ENCODE results near the gene OVAAL.
"Not testable (repeated sequence)": the region's sequence is repeated elsewhere in the genome, so short reads cannot be mapped to it uniquely, and the experiment has no call there.

The OVAAL gene

DNA sequence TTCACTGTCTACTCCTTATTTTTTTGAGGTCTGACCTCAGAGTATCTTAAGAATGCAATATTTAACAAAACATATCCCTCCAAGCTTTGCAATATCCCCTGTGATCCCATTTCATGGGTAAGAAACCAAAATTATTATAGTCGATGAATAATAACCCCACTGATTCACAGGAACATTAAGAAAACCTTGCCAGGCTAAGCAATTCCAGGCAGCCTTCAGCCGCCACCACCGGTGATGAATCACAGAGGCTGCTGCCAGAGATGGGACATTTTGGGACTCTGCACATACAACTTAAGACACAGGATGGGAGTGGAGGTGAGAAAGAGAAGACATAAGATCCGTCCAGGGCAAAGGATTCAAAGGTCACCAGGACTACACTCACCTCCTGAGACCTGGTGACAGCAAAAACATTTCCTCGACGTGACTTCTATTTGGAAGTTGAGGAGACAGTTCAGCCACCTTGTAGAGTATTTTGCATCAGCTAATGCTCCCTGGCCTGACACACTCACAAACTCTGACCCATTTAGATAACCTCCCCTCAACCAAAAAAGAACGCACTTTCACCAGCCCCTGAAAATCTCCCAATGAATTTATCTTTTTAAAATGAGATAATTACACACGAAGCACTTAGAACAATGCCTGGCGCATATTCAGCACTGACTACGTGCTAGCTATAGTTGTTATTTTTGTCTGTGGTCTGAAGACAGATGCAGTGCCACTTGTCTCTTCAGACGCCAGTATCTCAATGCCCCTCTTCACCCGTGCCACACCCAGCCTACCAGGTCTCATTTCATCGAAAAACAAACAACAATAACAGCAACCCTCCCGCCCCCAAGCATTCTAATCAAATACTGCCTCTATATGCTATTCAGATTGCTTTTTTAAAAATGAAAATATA lies 17.8 kb upstream of the OVAAL start:
- no peak for FAIRE-seq

DNA sequence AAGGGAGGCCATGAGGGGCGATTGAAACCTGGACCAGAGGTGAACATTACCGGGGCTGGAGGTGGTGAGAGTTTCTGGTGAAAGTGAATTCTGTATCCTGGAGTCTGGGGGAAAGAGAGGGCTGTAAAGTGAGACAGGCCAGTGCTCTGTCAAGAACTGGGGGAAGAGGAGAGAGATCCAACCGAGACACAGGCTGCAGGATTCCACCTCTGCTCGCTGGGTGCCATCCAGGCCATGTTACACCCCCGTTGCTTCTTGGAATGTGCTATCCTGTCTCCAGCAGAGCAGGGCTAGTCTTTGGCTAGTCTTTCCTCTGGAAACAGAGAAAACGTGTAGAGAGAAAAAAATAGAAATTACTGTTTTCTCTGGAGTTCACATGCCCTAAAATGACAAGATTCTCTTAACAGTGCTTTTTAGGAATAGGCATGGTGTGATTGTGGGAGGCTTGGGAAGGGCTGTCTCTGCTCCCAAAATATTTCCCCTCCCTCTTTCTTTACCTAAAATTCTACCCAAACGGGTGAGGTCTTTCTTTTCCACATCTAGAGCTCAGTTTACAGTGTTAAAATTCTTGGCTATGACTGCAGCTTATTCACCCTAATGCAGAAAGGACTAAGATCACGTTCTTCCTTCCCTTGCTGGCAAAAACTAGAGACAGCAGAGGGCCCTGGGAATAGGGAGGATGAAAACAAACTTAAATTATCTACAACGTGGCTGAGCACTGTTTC lies 16.5 kb upstream of the OVAAL start:
- no peak for FAIRE-seq

DNA sequence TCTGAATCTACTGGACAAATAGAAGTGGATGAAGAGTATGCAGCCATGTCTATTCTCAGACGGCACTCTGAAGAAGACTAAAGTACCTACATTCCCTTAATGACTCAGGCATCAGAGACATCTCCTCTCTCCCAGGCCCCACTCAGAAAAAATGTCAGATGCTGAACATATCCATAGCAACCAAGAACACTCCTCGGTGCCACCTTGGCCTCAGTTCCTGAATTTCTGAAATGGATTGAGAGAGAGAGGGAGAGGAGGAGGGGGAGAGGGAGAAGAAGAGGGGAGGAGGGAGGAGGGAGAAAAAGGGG lies 16.0 kb upstream of the OVAAL start:
- FAIRE-seq: no peak

DNA sequence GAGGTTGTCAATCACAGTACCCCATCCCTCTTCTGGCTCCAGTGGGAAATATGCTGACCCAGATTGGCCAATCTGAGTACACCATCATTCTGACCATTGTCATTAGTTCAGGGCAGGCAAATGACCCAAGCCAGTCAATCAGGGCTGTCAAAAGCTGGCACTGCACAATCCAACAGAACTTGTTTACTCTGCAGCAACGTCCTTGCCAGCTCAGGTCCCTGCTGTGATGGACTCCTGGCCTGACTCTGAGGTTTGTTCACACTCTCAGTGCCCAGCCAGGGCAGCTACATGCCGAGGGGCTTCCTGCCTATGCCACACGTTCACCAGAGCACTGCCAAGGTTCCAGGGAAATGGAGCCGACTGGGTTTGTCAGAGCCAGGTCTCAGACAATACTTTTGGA lies 14.7 kb upstream of the OVAAL start:
- FAIRE-seq: no peak

DNA sequence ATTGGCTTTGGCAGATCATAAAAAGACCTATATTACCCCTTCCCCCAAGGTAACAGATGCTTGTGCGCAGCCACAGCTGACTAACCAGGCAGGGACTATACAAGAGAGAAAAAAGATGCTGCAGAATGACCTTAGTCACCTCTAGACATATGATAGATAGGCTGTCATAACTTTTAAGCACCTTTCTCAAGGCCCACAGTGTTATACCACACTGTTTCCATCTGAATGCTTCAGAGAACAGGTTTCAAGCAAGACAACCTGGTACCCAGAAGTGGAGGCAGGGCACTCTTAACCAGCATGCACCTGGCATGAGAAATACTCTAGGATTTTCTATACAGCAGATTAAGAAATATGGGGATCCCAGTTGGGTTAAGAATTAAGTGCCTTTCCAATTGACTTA lies 12.8 kb upstream of the OVAAL start:
- FAIRE-seq: no peak

DNA sequence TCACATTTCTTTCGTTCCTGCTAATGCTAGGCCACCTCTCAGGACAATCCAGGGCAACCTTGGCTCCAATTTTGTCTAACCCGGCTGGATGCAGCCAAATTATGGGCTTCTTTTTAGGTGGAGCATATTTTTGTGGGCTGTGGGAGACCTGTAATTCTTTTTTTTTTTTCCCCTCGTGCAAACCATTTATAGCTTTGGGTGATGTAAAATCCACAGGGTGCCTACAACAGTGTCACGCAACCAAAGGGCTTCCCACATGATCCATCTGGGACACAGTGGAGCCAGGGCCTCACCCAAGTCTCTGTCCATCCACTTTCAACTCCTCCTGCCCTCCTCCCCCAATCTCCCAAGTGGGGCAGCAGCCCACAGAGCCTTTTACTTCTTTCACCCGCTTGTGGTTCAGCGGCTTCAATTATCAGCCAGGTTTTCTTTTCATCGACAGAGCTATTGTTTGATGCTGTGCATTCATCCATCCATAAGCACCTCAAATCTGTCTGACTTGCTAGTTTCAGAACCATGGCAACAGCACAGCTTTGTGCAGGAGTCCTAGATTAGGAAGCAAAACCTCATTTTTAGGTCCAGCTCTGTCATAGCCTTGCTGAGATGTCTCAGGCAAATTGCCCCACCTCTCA lies 10.0 kb upstream of the OVAAL start:
- FAIRE-seq: no peak

DNA sequence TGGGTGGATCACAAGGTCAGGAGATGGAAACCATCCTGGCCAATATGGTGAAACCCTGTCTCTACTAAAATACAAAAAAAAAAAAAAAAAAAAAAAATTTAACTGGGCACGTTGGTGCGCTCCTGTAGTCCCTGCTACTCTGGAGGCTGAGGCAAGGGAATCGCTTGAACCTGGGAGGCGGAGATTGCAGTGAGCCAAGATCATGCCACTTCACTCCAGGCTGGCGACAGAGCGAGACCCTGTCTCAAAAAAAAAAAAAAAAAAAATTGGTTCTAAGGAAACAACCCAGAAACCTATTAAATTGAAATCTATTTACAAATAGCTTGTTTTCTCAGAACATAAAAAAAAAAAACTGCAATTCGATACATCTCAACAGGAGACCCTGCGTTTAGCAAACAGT lies 9.0 kb upstream of the OVAAL start:
- FAIRE-seq: not testable (repeated sequence)

DNA sequence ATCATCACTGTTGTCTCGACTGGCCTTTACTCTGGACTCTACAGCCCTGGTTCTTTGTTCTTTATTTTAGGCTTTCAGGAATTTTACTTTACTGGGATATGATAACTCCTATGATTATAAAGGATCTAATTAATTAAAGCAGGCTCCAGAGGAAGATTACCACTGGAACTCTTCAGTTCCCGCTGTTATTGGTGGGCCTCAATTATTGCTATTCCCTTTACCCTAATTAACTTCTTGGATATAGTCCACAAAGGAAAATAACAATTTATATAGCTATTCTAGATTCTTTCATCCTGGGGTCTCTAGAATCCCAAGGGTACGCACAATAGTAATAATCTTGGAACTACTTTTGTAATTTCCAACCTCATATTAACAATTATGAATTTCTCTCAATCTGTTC lies 8.5 kb upstream of the OVAAL start:
- no peak for FAIRE-seq

DNA sequence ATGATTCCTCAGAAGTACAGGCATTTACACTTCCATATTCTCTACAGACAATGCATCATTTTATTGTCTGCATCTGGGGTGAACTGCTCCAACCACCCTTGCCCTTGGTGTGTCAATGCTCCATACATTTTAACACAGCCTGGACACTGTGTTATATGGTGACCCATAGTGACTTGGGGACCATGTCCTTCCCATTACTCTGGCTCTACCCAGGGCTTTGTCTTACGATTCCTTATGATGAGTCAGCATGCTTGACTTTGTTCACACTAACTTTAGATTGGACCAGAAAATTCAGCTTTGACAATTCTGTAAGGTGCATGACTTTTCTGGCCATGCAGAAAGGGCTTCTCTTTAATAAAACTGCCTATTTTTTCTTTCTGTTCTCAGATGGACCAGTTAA lies 6.8 kb upstream of the OVAAL start:
- no peak for FAIRE-seq

DNA sequence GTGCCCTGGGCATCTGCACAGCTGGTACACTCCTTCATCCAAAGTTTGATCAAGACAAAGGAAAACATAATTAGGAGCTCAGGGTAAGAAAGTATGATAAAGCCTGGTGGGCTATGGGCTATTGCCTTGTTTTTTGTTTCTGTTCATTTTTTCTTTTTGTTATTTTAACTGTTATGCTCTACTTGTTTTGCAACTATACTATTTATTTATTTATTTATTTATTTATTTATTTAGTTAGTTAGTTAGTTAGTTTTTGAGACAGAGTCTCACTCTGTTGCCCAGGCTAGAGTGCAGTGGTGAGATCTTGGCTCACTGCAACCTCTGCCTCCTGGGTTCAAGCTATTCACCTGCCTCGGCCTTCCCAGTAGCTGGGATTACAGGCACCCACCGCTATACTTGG lies 5.7 kb upstream of the OVAAL start:
- FAIRE-seq: not testable (repeated sequence)

DNA sequence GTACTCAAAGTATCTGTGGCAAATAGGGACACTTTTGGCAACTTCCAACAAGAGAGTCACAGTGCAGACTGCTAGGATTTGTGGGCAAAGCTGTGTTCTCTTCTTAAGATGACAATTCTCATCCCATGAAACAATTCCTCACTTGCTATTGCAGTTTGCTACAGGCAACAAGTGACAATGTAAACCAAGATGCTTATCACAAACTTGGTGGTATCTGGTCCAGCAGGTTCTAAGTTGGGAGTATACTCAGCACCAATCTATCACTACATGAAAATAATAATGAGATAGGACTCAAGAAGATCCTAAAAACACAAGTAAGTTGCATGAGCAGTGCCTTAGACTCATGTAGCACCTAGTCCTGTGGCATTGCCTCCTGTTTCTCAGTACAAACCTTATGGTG lies 3.4 kb upstream of the OVAAL start:
- FAIRE-seq: no peak

DNA sequence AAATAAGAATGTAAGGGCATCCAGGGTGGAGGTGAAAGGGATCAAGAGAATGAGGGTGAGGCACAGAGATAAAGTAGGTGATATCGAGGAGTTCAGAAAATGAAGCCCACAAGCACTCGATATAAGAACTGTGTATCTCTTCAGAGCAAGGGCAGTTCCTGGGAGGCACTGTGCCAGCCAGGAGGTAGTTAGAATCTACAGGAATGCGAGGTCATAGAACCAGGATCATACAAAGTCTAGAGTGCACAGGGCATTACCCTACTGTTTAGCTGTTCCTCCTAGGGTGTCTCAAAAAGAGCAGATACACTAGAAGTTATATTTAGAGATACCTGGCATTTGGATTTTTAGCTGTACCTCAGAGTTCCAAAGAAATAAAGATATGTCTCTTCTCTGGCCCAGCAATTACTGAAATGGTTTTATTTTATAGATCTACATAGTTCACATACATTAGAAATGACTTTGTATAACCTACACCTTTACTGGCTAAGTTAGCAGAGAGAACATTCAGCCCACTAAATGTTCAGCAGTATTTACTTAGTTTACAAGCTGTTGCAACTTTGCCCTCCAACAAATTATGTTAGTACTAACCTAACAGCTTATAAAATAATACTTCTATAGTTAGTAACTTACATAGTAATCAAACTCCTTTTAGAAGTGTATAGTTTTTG lies 1.6 kb downstream of the OVAAL start:
- no peak for FAIRE-seq

DNA sequence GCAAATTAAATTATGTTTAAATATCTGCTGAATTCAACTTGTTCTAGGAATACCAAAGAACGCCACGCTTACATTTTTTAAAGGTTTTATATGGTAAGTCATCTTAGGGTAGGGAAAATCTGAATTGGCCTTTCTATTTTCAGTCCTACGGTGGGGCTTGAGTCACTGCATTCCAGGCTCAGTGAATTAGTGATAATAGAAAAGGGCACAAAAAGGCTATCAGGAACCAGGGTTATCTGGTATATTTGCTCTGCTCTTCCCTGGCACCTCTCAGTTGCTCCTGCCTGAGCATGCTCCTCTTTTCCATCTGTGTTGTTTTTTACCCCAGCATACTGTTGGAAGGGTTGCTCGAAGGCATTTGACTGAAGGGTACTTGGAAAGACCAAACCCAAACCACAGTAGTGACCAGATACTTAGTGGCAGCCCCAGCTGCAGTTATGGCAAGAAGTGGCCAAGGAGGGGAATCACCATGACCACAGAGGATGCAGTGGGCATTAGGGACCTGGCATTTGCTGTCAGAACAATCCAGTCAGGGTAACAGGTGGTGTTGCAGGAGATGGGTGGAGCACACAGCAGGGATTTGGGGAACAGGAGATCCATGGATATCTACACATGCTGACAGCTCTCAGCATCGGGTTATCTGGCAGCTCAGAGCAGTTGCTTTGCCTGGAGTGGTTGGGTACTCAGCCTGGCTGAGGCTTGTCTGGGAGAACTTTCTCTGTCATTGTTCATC lies 2.3 kb downstream of the OVAAL start:
- no peak for FAIRE-seq

DNA sequence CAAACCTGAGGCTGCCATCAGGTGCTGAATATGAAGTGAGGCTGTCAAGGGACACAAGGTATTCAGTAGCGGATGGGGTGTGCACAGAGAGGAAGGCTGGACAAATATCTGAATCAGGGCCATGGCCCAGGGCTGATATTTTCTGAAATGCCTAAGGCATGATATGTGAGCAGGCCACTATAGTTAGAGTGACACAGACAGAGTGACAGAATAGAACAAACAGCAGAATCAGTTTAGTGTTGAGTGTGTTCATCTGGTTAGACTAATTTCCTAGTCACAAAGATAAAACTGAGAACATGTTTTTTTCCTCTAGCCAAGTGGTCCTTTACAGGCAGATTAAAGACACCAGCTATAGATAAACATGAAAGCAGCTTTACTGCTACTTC lies 3.9 kb downstream of the OVAAL start:
- FAIRE-seq: no peak

DNA sequence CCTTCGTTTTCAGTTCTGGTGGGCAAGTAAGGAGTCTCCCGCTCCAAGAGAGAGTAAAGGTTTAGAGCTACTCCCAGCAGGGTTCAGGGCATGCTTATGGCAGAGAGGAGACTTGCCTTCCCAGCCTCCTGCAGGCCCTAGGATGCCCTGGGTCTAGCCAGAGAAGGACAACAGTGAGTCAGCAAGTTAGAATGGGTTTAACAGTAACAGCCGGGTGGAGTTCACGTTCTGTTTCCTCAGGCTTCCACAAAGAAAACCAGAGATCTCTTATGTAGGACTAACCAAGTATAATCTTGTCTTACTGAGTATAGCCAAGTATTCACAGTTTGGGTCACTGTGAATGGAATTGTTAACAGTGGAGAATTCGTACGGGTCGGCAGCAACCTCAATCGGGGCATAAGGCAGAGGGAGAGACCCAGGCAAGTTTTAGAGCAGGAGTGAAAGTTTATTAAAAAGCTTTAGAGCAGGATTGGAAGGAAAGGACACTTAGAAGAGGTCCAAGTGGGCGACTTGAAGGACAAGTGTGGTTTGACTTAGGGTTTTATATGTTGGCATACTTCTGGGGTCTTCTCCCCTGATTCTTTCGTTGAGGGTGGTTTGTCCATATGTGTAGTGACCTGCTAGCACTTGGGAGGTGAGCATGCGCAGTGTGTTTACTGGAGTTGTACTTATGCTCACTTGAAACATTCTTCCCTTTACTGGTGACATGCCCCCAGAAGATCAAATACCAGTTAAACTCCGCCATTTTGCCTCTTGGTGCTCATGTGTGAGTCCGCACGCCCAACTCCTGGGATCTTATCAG lies 4.5 kb downstream of the OVAAL start:
- no peak for FAIRE-seq

DNA sequence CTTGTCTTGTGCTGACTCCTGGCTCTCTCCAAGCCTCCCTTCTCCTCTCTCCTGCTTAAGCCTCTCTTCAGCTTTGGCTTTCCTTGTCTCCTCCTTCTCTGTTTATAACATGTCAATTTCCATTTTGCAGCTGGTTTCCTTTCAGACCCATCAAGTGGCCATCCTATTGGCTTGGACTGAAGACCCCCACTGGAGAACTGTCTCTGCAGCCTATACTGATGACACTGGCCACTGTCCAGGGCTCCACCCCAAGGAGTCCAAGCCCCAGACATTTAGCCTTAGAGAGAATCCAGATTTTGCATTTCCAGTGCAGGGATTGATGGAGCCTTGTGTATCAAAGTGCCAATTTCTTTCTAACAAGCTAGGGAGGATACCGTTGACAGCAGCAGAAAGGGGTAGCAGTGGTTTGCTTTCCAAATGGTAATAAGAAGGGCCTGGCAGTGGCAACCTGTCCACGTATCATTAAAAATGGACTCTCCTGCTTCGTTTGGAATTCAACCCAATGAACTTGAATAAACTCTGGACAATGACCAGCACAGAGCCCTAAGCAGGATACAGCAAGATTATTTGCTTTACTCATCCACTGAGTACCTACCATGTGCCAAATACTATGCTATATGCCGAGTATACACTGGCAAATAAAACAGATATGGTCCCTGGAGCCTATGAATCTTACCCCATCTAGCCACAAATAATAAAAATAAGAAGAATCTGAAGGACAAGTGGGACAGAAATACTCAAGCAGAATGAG lies 6.5 kb downstream of the OVAAL start:
- no peak for FAIRE-seq

DNA sequence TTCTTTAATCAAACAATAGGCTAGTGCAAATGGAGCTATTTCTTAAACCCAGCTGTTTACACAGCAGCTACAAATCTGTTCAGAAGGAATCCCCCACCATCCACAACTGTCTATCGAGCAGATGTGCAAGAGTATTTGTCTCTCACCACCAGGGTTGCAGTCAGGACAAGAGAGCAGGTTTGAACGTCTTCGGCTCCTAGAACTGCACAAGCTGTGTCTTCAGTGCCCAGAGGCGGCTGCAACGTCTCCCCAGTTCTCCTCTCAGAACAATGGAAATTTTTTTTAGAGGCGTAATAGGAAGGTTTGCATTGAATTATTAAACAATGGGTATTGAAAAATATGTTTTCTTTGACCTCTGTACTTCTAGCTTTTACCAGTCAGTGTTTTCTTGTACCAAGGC lies 7.3 kb downstream of the OVAAL start:
- no peak for FAIRE-seq

DNA sequence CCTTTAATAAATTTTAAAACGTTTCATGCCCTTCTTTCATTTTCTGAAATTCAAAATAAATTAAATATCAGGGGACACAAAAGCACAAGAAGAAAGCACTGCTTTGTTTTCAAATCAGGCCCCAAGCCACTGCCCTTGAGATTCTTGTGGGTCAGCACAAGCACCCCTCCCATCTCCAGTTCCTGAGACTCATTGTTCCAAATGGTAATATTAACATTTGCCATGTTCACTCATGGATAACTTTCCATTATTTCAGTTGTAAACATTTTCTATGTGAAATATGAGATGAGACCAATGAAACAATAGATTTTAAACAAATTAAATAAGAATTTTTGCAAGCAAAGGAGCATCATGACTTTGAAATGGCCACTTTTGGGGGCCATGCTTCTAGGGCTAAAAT lies 7.7 kb downstream of the OVAAL start:
- no peak for FAIRE-seq

DNA sequence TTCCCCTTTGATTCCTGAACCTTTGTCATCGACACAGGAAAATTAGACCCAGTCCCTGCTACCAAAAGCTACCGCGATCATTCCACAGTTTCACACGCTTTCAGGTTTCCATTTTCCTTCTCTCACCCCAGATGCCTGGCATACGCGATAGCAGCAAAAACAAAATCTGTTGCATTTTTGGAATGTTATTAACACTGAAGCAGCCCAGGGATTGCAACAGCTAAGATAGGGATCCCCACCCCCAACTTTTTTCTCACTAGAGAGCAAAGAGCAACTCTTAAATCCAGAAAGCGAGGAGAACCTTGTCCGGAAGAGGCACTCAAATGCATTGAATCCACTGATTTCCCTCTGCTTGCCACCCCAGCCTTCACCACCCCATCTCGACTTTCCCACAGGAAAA lies 8.9 kb downstream of the OVAAL start:
- FAIRE-seq: no peak

DNA sequence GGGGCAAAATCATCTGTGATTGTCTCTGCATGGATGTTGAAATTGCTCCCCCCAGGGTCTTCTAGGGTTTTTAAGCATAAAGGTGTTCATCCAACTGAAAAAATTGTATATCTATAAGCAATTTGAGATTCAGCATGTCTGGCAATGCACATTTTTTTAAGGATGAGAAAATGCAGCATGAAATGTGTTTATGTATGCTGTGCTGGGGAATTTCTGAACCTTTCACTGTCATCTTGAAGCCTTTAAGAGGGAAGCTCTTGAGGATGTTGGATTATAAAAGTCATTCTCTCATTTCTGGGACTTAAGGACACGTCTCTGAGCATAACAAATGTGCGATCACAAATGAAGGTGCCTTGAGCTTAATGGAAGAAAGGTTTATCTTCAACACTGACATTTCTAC lies 9.4 kb downstream of the OVAAL start:
- FAIRE-seq: no peak
